H1 (cell line): Measurements from ENCODE around the gene MUC5B. TPM values are rescaled to one million over a fixed set of nuclear protein-coding genes. Genes with fewer than 3 reads are reported as not detected.

Experiments used
- CHD1 ChIP-seq: IDR thresholded peaks from 2 replicates; pipeline ENCODE4 v1.6.1; 2012; ENCODE audit warnings: low read depth, low read length, improper control_type of control experiment
- CHD7 ChIP-seq: fragments of 300-600 bp; sonication (generic); IDR thresholded peaks from 2 replicates; pipeline ENCODE4 v1.7.1; 2012; ENCODE audit warnings: low read length, moderate library complexity, mild to moderate bottlenecking, inconsistent platforms; ENCODE audit not compliant: insufficient replicate concordance
- E2F6 ChIP-seq: IDR thresholded peaks from 2 replicates; pipeline ENCODE4 v1.6.1; 2012; ENCODE audit warnings: inconsistent platforms
- KDM4A ChIP-seq: IDR thresholded peaks from one replicate; pipeline ENCODE4 v1.7.1; 2012; ENCODE audit warnings: low read depth, mild to moderate bottlenecking, moderate library complexity, low read length, inconsistent platforms; ENCODE audit not compliant: severe bottlenecking
- polyA plus RNA-seq, 7 experiments: library from polyadenylated mRNA; depleted of rRNA in 3 of 7; stranded (reverse) in 5 of 7; unstranded in 2 of 7; fragments of >200 nt in 5 of 7; fragments of 200-250 nt in 2 of 7; gene quantifications; 1 replicate in 5 of 7; 2 replicates in 1 of 7; 4 replicates in 1 of 7; pipeline versions ENCODE4 v1.2.1 to v1.2.3, GENCODE V29; 2011 to 2013; ENCODE audit warnings: missing spikeins in 2 of 7, mixed read lengths in 2 of 7
- total RNA-seq: library from RNA; stranded (reverse); fragmentation: NEBNext Ultra II Directional; extraction: Animal tissue kit (Norgen Biotek cat#: 25700); gene quantifications from 2 replicates; pipeline ENCODE4 v1.2.1, GENCODE V29; 2021

Gene MUC5B
- total and polyA plus RNA-seq, 2 of the 8 experiments (the other 6 are each of a cell fraction or from before 2014, with no cell fraction given), result 0.02 to 0.03 TPM

GRCh38 chr11:1300121-1300520, 77.3 kb downstream of the MUC5B start (continued):
- TF ChIP-seq CHD7 (no peak), CHD1 (no peak), E2F6 (no peak), KDM4A (no peak)
- TF ChIP-seq, all 59 proteins: peak for 0
